HTR-8/SVneo (cell line): ENCODE measurements around the gene FRMD8.

Source experiments
- DNase-seq: peaks from one replicate; pipeline ENCODE4 v3.0.0; 2011; ENCODE audit warnings: low spot score, mixed read lengths; ENCODE audit not compliant: insufficient read length
- FAIRE-seq: peaks from 2 replicates; lab custom pipeline; 2011; peaks lifted over from hg19 to GRCh38; lab: Jason Lieb, UNC

FRMD8 gene

DNA sequence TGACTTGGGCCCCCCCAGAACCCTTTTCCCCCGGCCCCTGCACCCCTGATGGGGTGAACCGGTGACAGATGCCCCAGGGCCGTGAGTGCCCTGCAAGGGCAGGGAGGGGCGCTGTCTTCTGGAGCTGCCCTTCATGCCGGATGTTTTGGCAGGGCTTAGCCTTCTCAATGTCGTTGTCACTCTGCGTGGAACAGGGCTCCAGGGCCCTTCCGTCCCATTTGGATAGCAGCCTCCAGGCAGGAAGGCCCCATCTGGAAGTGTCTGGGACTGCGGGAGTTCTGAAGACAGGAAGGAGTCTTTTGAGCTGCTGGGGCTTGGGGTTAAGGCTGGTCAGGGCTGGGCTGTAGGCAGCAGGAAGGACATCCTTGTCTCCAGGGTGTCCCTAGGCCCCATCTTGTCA is 4.6 kb downstream of the FRMD8 start:
- DNase-seq (no peak), FAIRE-seq (no peak)

DNA sequence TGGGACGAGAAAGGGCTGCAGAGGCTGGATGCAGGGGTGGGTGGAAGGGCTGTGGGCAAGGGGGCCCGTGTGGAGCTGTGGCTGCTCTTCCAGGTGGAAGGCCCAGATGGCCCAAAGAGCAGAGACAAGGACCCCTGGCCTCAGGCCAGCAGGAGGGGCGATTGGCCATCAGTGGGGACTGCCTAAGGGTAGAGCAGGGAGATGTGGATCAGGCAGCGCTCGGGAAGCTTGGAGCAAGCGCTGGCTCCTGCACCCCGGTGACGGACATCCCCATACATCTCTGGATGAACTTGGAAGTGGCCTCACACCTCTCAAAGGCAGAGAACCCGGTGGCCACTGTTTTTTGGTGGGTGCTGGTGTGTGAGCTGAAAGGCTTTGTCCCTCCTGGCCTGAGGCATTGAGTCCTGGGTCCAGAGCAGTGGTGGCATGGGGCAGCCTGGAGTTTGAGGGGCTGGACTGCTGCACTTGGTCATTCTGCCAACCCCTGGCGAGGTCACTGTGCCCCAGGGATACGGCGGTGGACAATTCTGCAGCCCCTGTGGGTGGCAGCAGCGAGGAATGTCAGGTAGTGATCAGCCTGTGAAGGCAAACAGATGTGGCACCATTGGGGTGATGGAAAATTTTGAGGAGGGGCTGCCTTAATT is 5.9 kb downstream of the FRMD8 start:
- DNase-seq: no peak
- no peak for FAIRE-seq

DNA sequence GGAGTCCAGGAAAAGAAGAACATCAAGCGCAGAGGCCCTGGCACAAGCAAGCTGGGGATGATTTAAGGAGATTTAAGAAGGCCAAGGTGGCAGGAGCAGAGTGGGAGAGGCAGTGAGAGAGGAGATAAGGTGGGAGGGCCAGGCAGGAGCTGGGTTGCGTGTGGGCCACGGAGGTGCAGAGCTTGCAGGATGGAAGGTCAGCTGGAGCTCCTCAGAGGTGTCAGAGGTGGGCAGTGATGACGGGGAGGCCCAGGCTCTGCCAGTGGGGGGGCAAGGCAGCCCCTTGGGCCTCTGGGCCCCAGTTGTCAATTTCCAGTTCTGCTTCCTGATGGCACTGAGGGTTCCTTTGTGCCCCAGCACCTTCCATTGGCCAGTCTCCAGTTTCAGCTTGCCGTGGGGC is 6.5 kb downstream of the FRMD8 start:
- no peak for FAIRE-seq
- DNase-seq: no peak

DNA sequence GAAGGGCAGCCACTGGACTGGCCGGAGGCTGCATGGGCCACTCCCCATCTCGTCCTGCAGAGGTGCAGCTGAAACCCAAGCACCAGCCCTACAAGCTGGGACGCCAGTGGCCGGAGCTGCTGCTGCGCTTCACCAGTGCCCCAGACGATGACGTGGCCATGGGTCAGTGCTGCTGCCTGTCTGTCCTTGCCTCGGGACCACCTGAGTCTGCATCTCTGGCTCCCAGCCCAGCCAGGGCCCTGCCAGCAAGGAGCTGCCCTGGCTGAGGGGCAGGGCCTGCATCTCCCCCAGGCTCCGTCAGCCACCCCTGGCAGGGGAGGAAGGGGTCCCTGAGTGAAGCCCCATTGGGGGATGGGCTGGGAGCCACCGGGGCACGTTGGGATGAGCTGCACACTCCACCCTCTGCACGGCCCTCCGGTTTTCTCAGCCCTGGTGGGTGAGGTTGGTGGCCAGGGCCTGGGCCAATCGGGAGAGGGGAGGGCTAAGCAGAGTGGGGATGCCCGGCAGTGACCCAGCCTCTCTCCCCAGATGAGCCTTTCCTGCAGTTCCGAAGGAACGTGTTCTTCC is 7.2 kb downstream of the FRMD8 start:
- no peak for FAIRE-seq

DNA sequence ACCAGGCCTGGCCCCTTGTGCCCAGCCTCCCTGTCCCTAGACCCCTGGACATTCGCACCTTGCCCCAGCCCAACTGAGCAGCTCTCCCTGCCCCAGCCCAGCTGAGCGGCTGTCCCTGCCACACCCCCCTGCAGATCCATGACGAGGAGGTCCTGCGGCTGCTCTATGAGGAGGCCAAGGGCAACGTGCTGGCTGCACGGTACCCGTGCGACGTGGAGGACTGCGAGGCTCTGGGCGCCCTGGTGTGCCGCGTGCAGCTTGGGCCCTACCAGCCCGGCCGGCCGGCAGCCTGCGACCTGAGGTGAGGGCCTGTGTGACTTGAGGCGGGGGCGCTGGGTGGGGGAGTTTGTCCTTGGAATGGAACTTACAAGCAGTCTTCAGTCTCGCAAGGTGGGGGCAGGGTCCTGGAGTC is 7.7 kb downstream of the FRMD8 start:
- DNase-seq (no peak), FAIRE-seq (no peak)

More for the DNA sequence above, 7.2 kb downstream of the FRMD8 start:
- no peak for DNase-seq

DNA sequence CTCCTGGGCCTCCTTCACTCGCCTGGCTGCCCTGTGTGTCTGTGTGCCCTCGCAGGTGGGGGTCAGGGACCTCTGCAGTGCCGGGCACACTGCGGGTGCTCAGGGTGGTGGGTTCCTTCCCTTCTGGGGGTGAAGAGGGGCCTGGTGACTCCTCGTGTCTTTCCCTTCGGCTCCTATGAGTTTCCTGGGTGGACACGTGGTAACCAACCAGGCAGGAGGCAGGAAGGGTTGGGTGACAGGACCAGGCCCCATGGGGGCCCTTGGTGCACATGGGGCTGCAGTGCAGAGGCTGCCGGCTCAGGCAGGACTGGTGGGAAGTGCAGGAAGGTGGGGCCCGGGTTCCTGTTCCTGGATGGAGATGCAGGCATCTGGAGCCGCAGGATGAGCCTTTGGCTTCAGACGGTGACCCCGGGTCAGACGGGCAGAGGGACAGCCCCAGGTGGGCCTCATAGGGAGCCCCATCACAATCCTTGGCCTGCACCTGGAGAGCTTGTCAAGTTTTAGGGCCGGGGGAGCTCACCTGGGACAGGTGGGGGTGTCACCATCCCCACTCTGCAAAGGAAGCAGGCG is 9.6 kb downstream of the FRMD8 start:
- no peak for DNase-seq
- no peak for FAIRE-seq

DNA sequence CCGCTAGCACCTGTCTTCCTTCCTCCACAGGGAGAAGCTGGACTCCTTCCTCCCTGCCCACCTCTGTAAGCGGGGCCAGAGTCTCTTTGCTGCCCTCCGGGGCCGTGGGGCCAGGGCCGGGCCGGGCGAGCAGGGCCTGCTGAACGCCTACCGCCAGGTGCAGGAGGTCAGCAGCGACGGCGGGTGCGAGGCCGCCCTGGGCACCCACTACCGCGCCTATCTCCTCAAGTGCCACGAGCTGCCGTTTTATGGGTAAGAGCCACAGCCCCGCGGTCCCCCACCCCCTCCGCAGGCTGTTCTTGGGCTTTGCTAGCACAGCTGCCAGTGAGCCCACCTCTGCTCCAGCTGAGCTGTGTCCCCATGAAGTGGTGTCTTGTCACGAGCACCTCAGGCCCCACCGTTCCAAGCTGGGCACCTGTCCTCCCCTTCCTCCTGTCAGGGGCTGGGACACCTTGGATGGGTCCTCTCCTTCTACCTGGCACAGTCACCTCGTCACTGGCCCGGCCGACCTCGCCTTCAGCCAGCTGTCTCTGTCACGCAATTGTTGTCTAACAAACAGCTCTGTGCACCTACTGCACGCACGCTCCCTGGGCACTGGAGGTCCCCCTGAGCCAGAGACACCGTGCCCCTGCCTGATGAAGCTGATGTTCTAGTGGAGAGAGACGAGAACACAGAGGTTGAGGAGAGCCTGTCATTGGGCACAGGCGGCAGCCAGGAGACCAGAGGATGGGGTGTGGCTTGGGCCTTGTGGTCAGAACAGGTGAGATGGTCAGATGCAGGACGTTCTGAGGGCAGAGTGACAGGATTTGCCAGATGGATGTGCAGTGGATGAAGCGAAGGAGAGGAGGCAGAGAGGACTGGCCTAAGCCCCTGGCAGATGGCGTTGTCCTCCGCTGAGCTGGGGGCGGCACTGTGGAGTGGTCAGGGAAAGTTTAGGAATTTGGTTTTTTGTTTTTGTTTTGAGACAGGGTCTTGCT is 10.6 kb downstream of the FRMD8 start:
- FAIRE-seq: no peak
- no peak for DNase-seq

DNA sequence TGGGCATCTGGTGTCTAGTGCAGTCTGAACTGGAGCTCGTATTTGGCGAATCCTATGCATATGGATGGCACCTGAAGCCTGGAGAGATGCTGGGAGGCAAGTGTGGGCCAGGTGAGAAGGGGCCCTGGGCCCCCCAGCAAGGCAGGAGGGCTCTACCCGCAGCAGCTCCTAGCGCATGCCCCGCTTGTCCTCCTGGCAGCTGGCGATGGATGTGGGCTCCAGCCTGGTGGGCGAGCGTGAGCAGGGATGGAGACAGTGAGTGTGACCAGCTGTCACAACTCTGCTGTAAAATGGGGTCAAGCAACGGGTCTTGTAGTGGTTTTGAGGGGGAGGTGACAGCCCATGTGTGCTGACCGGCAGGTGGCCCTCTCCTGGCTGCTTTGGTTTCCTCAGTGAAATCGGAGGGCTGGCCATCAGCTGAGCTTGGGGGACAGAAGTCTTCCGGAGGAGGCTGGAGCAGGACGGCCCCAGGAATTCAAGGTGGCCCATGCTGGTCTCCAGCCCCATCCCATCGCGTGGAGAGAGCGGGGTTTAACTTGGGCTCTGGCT is 12.0 kb downstream of the FRMD8 start:
- no peak for FAIRE-seq
- no peak for DNase-seq

DNA sequence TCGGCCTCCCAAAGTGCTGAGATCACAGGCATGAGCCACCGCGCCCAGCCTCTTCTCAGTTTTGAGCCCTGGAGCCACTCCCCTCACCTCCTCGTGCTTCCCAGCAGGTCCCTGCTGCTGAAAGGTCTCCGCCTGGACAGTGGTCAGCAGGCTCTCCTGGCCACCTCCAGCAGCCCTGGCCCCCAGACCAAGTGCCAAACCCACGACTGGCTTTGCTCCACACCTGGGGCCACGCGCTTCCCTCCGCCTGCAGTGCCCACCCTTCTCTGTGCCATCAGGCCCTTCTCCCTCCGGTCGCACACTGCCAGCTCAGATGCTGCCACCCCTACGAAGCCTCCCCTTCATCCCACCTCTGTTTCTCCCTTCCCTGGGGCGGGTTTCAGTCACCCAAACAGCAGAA is 12.8 kb downstream of the FRMD8 start:
- no peak for FAIRE-seq
- no peak for DNase-seq

DNA sequence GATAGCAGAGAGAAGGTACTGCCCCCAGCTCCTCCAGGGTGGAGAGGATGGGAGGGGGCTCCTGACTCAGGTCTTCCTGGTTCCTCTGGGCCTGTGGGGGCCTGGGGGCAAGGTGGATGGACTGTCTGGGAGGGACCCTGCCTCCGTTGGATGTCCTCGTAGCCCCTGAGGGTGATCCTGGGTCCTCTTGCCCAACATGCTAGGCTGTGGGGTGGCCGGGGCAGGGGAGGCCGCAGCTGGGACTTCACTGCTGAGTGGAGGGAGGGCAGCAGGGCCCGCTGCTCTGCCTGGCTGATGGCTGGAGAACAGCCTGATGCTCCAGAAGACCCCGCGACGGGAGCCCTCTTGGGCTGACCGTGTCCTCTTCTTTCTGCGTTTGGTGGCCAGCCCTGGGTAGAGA is 13.4 kb downstream of the FRMD8 start:
- DNase-seq (no peak), FAIRE-seq (no peak)

DNA sequence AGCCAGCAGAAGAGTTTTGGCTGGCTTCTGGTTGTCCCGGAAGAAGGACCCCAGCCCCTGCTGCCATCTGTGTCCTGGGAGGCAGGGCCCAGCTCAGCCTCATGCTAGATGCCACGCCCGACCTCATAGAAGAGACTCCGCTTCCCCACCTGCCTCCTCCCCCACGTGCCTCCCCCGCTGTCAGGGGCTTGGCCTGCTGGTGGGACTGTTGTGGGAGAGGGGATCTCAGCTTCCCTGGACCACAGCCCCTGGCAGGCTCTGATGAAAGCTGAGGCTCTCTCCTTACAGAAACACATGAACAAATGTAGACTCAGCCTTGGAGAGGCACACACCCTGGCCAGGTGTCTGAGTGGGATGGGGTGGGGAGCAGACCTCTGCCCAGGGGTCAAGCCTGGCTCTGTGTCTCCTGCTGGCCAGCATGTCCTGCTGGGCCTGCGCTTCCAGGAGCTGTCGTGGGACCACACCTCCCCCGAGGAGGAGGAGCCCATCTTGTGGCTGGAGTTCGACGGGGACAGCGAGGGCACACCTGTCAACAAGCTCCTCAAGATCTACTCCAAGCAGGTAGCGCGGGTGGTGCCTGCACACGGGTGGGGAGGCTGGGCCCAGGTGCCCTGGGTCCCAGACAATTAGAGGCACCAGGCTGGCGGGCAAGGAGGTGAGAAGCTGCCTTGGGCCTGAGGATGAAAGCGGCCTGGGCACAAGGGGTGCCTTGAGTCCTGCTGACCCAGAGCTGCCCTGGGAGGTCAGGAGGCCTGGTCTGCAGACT is 14.1 kb downstream of the FRMD8 start:
- DNase-seq: no peak
- FAIRE-seq: no peak

DNA sequence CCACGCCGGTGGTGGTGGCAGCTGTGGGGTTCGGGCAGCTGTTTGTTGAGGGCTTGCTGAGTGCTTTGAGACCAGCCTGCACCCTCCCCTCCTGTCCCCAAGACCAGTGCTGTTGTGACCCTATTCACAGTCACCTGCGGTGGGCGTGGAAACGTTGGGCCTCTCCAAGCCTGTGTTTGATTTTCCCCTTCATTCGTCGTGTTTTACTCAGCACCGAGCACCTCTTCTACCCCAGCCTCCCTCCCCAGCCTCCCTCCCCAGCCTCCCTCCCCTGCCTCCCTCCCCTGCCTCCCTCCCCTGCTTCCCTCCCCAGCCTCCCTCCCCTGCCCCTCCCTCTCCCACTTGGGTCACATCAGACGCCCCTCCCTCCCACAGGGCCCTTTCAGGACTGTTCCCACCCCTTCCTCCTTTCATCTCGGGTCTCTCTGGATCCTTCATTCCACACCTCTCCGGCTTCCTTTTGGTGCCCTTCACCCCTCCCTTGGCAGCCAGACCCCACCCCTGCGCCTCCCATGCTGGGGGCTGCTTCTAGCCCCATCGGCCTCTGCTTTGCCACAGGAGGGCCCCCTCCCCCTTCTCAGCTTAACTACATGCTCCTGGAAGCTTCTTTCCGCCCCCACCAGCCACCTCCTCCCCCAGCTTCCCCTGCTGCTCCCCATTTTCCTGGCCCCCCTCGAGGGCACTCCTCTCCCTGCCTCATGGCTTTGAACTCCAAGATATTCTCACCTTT is 14.8 kb downstream of the FRMD8 start:
- no peak for DNase-seq

DNA sequence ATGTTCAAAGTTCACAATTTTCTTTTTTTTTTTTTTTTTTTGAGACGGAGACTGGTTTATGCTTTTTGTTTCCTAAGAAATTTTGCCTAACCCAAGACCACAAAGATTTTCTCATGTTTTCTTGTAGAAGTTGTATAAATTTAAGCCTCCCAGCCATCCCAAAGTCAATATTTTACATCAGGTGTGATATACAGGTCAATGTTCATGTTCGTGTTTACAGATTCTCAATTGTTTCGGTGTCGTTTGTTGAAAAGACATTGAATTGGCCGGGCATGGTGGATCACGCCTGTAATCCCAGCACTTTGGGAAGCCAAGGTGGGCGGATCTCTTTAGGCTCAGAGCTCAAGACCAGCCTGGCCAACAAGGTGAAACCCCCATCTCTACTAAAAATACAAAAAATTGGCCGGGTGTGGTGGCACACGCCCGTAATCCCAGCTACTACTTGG is 15.4 kb downstream of the FRMD8 start:
- DNase-seq: no peak
- no peak for FAIRE-seq

More for the DNA sequence above, 14.8 kb downstream of the FRMD8 start:
- no peak for FAIRE-seq

DNA sequence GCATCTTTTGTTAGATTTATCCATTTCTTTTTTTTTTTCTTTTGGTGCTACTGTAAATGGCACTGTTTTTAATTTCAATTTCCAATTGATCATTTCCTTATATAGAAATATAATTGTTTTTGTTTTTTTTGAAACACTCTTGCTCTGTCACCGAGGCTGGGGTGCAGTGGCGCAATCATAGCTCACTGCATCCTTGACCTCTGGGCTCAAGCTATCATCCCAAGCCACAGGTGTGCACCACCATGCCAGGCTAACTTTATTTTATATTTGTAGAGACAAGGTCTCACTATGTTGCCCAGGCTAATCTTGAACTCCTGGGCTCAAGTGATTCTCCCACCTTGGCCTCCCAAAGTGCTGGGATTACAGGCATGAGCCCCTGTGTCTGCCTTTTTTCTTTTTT is 16.4 kb downstream of the FRMD8 start:
- no peak for FAIRE-seq
- no peak for DNase-seq

DNA sequence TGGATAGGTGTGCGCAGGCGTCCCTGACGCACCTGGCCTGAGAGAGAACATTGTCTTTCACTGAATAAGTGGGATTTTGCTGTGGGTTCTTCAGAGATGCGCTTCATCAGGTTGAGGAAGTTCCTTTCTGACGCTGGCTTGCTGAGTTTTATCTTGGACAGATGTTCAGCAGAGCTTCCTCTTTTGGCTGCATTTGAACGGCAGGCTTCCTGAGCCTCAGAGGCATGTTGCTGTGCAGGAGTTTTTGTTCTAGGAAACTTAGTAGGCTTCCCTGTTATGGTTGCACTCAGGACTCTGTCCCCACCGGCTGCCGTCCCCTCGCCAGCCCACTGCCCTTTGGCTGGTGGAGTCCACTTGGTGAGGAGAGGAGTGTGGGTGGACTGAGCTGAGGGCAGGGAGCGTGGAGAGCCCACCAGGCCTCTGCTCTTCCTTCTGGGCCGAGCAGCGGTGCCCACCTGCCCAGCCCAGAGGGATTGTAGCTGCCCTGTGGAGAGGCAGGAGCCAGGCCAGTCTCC is 17.2 kb downstream of the FRMD8 start:
- DNase-seq (no peak), FAIRE-seq (no peak)

DNA sequence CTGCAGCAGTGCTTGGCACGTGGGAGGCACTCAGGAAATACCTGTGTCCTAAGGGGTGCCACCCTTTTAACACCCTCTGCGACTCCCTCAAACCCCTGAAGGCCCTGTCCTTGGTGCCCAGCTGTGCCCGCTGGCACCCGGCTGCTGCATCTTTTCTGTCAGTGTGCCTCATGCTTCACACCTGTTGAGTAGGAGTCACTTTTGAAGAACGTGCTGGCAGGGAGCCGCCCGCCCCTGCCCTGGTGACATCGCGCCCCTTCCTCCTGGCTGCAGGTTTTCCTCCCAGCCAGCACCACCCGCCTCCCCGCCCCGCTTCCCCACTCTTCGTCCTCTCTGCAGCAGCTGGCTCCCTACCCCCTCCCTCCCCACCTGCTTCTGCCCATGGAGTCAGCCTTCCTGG is 17.8 kb downstream of the FRMD8 start:
- DNase-seq (no peak), FAIRE-seq (no peak)

DNA sequence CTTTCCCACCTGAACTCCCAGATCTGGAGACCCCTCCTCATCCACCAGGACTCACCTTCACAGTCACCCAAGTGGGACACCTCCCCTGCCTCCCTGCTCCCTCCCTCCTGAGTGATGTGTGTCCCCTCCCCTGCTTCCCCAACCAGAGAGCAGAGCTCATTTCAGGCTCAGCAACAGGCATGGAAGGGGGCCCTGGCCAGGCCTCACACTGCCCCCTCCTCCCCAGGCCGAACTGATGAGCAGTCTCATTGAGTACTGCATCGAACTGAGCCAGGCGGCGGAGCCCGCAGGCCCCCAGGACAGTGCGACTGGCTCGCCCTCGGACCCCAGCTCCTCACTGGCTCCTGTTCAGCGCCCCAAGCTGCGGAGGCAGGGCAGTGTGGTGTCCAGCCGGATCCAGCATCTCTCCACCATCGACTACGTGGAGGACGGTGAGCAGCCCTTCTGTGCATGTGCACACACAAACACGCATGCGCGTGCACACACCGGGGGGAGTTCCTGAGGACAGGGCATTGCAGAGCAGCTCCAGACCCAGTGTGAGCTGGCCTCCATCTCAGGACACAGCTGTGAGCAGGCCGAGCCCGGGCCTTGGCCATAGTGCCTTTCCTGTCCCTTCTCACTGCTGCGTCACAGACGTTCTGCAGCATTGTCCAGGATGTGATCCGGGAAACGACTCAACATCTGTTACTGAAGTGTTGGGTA is 18.4 kb downstream of the FRMD8 start:
- DNase-seq: no peak
- FAIRE-seq: no peak

DNA sequence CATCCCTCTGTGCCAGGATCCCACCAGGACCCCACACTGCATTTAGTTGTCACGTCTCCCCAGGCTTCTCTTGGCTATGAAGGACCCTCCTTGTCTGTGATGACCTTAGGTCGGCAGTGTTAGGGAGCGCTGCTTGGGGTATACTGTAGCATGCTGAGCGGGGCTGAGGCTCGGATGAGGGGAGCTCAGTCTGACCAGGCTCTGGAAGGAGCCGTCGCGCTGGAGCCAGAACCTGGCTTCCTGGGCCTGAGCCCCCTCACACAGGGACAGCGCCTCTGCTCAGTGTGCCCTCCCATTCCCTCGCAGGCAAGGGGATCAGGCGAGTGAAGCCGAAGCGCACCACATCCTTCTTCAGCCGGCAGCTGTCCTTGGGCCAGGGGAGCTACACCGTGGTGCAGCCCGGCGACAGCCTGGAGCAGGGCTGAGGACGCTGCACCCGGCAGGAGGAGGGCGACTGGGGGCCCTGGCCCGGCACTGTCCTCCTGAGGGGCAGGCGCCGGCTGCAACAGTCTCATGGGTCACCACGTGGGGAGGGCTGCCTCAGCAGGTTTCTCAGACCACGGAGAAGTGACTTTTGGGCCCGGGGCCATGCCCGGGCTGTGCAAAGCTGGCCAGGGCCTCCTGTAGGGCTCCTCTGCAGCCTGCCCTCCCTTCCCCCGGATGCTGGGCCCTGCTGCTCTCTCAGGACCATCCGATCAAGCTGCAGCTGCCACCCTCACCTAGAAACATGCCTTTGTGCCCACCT is 24.7 kb downstream of the FRMD8 start:
- DNase-seq (no peak), FAIRE-seq (no peak)
